HG03060 (cell line): Measurements from ENCODE around the gene PURA.
"Not testable (repeated sequence)": the region's sequence is repeated elsewhere in the genome, so short reads cannot be mapped to it uniquely, and the experiment has no call there.

Source experiments
- ATAC-seq: cut with Tn5 transposase; IDR thresholded peaks from one replicate; pipeline ENCODE4 v1.9.1; 2021; ENCODE audit warnings: low read depth, moderate number of reproducible peaks; ENCODE audit not compliant: unreplicated experiment

Gene PURA

DNA sequence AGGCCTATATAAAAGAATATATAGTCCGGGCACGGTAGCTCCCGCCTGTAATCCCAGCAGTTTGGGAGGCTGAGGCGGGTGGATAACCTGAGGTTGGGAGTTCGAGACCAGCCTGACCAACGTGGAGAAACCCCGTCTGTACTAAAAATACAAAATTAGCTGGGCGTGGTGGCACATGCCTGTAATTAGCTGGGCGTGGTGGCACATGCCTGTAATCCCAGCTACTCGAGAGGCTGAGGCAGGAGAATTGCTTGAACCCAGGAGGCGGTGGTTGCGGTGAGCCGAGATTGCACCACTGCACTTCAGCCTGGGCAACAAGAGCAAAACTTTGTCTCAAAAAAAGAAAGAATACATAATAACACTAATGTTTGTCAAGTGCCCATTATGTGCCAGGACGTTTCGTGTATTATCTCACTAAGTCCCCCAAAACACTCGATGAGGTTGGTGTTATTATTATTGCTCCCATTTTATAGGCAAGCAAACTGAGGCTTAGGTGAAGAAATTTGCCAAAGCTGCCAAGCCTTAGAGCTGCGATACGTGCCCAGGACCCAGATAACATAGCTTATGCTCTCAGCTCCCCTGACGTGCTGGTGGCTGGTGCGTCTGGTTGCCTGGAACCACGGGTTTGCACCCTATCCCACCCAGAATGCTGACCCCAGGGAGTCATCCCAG, 40.9 kb downstream of the PURA start:
- not testable (repeated sequence) for ATAC-seq

DNA sequence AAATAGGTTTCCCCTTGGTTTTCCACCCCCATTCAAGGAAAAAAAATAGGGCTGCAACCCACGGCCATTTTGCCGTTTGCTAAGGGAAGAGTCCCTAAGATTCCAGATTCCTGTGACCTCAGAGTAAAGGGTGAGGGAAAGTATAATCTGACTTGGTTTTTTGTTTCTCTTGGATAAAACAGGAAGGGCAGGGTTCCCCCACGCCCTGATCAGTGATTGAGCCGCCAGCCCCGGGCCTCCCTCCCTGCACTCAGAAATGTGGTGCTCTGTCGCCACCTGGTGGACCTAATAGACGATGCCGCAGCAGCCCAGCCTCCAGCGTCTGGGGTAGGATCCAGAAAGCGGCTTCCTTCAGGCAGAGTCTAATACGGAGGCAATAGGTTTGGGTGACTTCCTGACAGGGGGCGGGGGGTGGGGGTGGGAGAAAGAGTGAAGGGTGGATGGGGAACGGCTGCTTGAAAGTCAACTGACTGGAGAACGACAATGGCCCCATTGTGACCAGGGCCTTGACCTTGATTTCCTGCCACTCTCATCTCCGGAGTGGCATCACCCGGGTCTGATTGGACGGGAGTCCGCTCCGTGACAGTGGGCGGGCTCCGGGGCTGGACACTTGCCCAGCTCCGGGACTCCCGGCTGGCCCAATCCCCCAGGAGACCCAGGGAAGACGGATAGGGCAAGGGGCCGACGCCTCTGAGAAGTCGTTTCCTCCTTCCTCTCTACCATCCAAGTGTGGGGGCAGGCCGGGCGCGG, 43.3 kb downstream of the PURA start:
- ATAC-seq: peak; percentile 84

DNA sequence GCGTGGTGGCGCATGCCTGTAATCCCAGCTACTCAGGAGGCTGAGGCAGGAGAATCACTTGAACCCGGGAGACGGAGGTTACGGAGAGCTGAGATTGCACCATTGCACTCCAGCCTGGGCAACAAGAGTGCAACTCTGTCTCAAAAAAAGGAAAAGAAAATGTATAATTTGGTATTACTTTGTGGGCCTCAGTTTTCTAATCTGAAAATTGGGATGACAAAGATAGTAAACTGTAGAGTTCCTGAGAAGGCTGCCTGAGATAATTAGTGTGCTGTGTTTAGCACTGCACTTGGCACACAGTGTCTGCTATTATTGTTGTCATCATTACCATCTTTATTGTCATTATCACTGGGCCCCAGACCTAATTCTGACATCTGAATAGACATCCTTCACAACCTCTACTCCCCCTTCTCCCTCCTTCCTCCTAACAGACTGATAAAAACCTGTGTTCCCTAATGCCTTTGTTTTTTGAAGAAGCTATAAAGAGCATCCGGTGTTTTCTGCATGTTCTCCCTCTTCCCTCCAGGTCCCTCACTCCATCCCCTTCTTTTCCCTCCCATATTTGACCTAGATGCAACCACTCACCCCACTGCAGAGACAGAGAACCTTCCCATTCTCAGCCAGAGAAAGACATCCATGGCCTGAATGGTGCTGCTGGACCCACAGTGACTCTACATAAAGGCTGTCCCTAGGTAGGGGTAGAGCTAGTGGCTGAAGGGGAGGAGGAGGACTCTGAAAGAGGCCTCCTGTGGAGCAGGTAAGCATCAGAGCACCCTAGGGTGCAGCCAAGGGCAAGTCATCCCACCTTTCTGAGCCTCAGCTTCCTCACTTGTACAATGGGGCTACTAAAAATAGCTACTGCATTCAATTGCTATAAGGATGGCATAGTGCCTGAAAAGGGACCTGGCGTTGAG, 45.4 kb downstream of the PURA start:
- ATAC-seq: no peak

DNA sequence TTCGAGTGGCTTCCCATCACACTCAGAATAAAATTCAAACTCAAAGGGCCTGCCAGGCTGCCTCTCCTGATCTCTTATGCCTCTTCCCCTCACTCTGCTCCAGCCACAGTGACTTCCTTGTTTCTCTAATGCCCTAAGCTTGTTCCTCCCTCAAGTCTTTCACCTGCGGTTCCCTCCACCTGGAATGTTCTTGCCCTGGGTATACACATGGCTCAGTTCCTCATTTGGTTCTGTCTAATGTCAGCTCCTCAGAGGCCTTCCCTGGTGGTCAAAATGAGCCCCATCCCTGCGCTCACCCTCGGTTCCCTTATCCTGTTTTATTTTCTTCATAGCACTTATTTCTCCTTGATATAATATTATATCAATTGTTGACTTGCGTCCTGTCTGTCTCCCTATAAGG, 48.4 kb downstream of the PURA start:
- no peak for ATAC-seq

DNA sequence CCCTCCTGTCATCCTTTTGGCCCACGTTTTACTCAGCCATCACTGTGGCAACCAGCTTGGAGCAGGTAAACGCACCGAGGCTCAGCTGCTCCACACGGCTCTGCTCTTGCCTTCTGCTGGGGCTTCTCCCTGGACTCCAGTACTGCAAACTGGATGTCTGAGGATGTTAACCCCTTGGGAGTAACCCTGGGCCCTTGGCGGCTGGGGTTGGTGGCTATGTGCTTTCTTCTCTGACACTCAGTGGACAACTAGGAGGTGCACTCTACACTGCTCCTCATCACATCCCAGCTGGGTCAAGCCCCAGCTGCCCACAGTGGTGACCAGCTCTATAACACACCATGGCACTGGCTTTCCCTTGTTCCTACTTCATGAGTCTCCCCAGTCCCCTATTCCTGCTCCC, 48.9 kb downstream of the PURA start:
- ATAC-seq: no peak

DNA sequence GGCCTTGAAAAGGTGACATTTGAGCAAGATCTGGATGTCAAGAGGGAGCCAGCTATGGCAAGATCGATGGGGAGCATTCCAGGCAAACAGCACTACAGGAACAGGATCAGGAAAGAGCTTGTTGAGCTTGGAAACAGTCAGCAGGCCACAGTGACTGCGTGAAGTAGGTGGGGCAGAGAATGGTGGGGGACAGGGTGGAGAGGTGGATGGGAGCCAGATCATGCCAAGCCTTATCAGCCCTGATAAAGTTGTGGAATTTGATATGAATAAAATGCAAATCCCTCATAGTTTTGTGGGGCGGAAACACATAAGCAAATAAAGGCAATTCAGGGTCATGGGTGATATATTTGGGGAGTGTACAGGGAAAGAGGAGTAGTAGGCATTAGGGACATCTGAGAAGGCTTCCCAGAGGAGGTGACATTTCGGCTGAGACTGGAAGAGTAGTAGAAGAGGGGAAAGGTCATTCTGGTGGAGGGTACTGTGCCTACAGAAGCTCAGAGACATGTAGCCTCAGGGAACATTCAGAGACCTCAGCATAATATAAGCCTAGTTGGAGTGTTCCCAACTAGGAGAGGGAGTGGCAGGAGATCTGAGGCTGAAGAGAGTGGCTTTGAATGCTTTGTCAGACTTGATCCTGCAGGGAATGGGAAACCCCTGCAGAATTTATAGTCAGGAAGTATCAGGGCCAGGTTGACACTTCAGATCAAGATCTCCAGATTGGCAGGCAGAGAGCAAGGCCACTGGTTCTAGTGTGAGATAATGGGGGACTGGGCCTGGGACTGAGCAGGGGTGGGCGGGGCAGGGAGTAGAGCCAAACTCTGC, 51.4 kb downstream of the PURA start:
- ATAC-seq: no peak

DNA sequence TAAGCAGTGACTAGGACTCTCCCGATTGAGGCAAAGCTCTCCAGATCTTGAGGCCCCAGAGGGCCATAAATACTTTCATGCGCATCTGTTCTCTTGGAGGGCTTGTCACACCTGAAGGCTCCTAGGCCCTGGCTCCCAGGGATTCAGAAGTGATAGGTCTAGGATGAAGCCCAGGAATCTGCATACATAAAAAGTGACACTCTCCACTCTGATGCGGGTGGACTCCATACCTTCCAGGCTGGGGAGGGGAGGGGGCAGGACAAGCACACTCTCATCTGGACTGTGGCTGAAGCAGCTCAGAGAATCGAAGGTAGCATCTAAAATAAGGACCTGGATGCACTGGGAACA, 52.0 kb downstream of the PURA start:
- no peak for ATAC-seq

DNA sequence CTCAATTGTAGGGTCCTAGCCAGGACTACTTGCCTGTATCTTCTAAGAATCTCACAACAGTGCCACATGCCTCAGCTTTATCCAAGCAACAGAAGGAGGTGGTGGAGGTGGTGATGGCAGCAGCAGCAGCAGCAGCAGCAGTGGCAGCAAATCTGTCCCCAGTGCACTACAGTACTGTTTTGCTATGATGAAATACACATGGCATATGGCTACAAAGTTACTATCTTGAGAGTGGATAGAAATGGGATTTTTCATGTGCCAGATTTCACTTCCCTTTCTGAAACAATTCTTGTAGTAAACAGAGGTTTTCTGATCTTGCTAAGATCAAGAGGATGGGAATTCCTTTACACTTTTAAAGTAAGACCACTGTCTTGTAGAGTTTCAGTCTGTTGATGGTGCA, 53.0 kb downstream of the PURA start:
- no peak for ATAC-seq

DNA sequence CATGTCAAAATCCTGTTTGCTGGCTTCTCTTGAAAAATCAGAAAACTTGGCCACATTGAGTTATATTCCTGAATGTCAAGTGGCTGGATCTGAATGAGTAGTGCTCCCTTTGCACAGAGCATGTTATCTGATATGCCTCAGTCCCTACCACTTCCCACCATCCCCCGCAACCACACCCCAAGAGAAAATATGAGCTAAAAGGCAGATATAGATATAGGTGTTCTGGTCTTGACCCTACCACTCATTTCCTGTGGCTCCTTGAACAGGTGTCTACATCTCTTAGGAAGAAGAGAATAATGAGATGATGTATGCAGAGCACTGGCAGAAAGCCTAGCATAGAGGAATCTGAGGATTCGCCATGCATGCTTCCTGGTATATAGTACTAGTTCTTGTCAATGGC, 54.5 kb downstream of the PURA start:
- no peak for ATAC-seq

DNA sequence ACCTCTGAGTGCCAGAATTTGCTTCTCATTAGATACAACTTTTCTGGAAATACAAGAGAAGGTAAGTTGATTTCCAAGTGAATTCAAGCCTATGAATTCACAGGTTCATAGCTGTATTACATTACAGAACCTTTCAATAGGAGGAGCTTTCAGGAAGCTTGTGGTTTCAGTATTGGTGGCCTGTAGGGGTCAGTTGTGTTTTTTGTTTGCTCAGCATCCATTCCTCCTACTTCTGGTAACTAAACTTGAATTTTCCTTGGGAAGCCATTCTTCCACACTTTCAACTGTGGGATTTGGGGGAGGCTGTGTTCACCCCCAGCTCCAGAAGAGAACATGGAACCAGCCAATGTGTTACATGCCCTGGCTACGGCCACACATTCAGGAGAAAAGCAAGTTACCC, 55.5 kb downstream of the PURA start:
- ATAC-seq: no peak

DNA sequence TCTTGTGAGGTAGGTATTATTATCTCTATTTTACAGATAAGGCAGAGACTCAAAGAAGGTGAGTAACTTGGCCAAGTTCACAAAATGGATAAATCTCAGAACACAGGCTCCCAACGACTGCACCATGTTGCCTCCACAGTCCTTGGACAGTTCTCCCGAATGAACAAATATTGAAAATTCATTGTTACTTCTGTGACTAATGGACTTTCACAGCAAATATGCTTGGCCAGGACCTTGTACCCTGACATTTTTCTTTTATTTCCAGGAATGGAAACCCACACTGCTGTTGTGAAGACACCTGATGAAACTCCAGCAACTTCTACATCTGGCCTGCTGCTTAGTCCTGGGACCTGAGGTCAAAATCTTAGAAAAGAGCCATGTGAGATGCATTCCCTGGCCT, 58.6 kb downstream of the PURA start:
- no peak for ATAC-seq

DNA sequence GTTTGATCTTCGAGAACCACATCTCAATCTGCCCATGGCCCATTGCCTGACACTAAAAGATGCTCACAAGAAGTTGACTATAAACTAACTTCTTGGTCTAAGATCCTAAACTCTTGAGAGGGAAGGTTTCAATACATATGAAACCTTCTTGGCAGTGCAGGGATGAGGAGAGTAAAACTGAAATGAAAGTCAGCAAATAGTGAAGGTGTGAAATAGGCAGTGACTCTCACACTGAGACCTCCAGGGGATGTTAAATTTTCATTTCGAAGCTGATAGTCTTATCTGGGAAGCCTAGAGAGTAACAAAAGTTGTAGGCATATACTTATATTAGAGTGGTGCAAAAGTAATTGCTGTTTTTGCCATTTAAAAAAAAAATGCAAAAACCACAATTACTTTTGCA, 60.1 kb downstream of the PURA start:
- no peak for ATAC-seq

DNA sequence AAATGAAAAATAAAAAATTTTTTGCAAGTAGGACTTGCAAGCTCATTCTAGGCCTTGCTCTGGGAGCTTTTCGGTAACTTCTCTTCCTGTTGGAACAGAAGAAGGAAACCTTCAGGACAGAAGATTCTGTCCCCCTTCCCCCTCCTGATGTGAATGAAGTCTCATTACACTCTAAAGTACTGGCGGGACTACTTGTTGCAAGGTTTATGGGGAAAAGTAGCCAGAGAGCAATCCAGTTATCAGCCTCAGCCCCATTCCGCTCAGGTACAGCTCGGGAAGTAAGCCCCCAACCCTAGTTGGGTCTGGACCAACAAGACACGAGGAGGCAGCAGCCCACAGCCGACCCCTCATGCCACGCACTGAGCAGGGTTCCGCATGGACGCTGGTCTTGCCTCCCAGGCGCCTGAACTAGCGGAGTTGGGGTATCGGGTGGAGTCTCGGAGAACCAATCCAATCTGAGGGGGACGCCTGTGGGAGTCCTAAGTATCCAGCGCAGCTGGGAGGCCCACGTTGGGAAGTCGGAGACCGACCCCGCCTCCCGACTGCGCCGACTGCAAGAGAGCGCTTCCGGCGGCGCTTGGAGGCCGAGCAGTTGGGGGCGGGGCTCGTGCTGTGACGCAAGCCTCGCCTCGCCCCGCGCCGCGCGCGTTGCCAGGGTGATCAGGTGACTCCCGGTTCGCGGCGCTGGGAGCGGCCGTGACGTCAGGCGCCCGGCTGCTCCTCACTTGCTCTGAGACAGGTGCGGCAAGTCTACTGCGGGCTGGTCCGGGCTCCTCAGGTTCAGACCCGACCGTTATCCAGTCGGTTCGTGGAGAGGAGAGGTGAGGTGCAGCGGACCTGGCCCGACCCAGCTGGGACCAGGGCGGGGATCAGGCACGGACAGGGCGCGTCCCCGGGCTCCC, 60.8 kb downstream of the PURA start, which contains the start of gene CYSTM1:
CYSTM1 (plus strand) TSS at position 724 of the 902 bp plus-strand sequence. CDS start 19,278 bp downstream, outside the sequence.
- peak; percentile 71 for ATAC-seq
